GM21447 (cell line): ENCODE measurements around the gene ICAM3.
A peak's percentile ranks its signal among the peaks of the same experiment; 100 is the strongest.
"Not testable (repeated sequence)": the region's sequence is repeated elsewhere in the genome, so short reads cannot be mapped to it uniquely, and the experiment has no call there.

Source experiments
- ATAC-seq: cut with Tn5 transposase; IDR thresholded peaks from one replicate; pipeline ENCODE4 v1.9.1; 2021; ENCODE audit not compliant: unreplicated experiment

The ICAM3 gene

GRCh38 chr19:10352764-10353671 is 13.6 kb upstream of the ICAM3 start:
- ATAC-seq = no peak

GRCh38 chr19:10346509-10346908 is 7.1 kb upstream of the ICAM3 start:
- ATAC-seq = no peak

GRCh38 chr19:10344780-10345179 is 5.4 kb upstream of the ICAM3 start:
- ATAC-seq = no peak

- ATAC-seq = no peak
Measured at GRCh38 chr19:10343495-10343894, 4.1 kb upstream of the ICAM3 start.

GRCh38 chr19:10339977-10340376 is 553 bp upstream of the ICAM3 start:
- no peak for ATAC-seq

GRCh38 chr19:10338940-10339339 is 484 bp downstream of the ICAM3 start:
- peak; percentile 12 for ATAC-seq

GRCh38 chr19:10336725-10337124 is 2.7 kb downstream of the ICAM3 start:
- ATAC-seq = not testable (repeated sequence)

- ATAC-seq = no peak
Measured at GRCh38 chr19:10335352-10335985, 4.0 kb downstream of the ICAM3 start.

GRCh38 chr19:10334588-10335351 is 4.7 kb downstream of the ICAM3 start:
- no peak for ATAC-seq

- no peak for ATAC-seq
Measured at GRCh38 chr19:10333758-10334587, 5.5 kb downstream of the ICAM3 start.

GRCh38 chr19:10332965-10333757 is 6.3 kb downstream of the ICAM3 start, which contains the start of gene RAVER1:
RAVER1 (minus strand) TSS chr19:10333529; CDS start chr19:10333507, 22 bp downstream.
- ATAC-seq = peak; percentile 77

GRCh38 chr19:10332158-10332964 is 7.1 kb downstream of the ICAM3 start:
- no peak for ATAC-seq

GRCh38 chr19:10329555-10329954 is 9.9 kb downstream of the ICAM3 start:
- no peak for ATAC-seq

- ATAC-seq = no peak
Measured at GRCh38 chr19:10328558-10329429, 10.6 kb downstream of the ICAM3 start.

GRCh38 chr19:10327793-10328192 is 11.6 kb downstream of the ICAM3 start:
- no peak for ATAC-seq

- ATAC-seq = no peak
Measured at GRCh38 chr19:10325732-10326131, 13.7 kb downstream of the ICAM3 start.

GRCh38 chr19:10321874-10322835 is 17.3 kb downstream of the ICAM3 start:
- no peak for ATAC-seq
